Osteocyte (in vitro differentiated cells): ENCODE measurements around the gene RPSA. TPM values are rescaled to one million over a fixed set of nuclear protein-coding genes. Genes with fewer than 3 reads are reported as not detected.

Experiments
- DNase-seq: peaks from one replicate; pipeline ENCODE4 v3.0.0; 2021; ENCODE audit warnings: mixed read lengths; ENCODE audit not compliant: unreplicated experiment; ENCODE audit errors: extremely low spot score
- H3K27ac Mint-ChIP-seq: one replicate; pipeline ENCODE4 v1.8.0; 2021; ENCODE audit warnings: mild to moderate bottlenecking, mixed read lengths; ENCODE audit not compliant: unreplicated experiment
- H3K27me3 Mint-ChIP-seq: one replicate; pipeline ENCODE4 v1.8.0; 2021; ENCODE audit warnings: mixed read lengths; ENCODE audit not compliant: unreplicated experiment
- H3K36me3 Mint-ChIP-seq: one replicate; pipeline ENCODE4 v1.8.0; 2021; ENCODE audit warnings: mixed read lengths; ENCODE audit not compliant: unreplicated experiment
- H3K4me1 Mint-ChIP-seq: one replicate; pipeline ENCODE4 v1.8.0; 2021; ENCODE audit warnings: mixed read lengths; ENCODE audit not compliant: unreplicated experiment
- H3K4me3 Mint-ChIP-seq: one replicate; pipeline ENCODE4 v1.8.0; 2021; ENCODE audit warnings: mild to moderate bottlenecking, moderate library complexity, mixed read lengths; ENCODE audit not compliant: unreplicated experiment
- H3K9me3 Mint-ChIP-seq: one replicate; pipeline ENCODE4 v1.8.0; 2021; ENCODE audit warnings: mixed read lengths; ENCODE audit not compliant: unreplicated experiment
- CTCF ChIP-seq: fragments of 200-600 bp; sonication (generic); IDR thresholded peaks from 2 replicates; pipeline ENCODE4 v1.5.0; 2021; ENCODE audit warnings: antibody characterized with exemption, mild to moderate bottlenecking, moderate library complexity
- total RNA-seq: library from RNA; stranded (reverse); gene quantifications from 2 replicates; pipeline ENCODE4 v1.2.1, GENCODE V29; 2021

Gene RPSA
- total RNA-seq, 1 donor from 2014 or later: 991 TPM

- Mint-ChIP-seq H3K27ac (no peak overlapping the region), H3K36me3 (peaks cover 2% of the 10 kb centered on the region), H3K27me3 (no peaks in the 10 kb centered on the region), H3K4me1 (peaks cover 23% of the 10 kb centered on the region), H3K9me3 (no peaks in the 10 kb centered on the region), H3K4me3 (no peak overlapping the region)
- no peak for DNase-seq
- no peak for TF ChIP-seq CTCF
Observed at GRCh38 chr3:39385456-39386090, 20.9 kb upstream of the RPSA start.

DNA sequence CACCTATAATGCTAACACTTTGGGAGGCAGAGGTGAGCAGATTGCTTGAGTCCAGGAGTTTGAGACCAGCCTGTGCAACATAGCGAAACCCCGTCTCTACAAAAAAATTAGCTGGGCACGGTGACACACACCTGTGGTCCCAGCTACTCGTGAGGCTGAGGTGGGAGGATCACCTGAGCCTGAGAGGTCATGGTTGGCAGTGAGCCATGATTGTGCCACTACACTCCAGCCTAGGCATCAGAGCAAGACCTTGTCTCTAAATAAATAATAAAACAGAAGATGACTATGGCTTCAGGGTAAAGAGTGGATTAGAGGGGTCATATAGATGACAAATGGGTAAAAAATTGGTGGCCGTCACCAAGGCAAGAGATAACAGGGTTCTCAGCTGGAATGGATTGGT, 20.2 kb upstream of the RPSA start:
- H3K9me3 Mint-ChIP-seq: no peaks in the 10 kb centered on the region
- peaks cover 5% of the 10 kb centered on the region for H3K36me3 Mint-ChIP-seq
- no peaks in the 10 kb centered on the region for H3K27me3 Mint-ChIP-seq
- no peak for TF ChIP-seq CTCF
- H3K4me1 Mint-ChIP-seq: peaks cover 23% of the 10 kb centered on the region
- no peak overlapping the region for H3K27ac Mint-ChIP-seq
- no peak for DNase-seq
- H3K4me3 Mint-ChIP-seq: no peak overlapping the region

DNA sequence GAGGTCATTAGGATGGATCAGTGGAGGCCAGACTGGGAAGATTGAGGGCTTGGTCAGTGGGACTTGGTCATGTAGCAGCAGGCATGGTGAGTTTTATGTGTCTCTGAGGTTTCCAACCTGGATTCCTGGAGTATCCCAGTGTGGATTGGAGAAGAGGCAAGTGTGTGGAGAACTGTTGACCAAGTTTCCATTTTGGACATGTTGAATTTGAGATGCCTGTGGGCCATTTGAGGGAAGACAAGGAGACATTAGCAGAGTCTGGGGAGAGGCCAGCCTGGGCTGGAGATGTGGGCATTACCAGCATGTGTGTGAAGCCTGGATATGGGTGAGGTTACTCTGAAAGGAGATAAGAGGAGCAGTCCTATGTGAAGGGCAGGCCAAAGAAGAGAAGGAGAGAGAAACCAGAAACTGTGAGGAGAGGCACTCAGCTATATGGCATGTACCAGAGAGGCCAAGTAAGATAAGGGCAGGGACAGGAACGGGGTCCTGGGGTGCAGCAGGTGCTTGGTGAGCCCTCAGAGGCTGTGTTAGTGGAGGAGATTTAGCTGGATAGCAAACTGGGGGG, 19.0 kb upstream of the RPSA start:
- peak overlapping the region; percentile 39 for H3K27ac Mint-ChIP-seq

DNA sequence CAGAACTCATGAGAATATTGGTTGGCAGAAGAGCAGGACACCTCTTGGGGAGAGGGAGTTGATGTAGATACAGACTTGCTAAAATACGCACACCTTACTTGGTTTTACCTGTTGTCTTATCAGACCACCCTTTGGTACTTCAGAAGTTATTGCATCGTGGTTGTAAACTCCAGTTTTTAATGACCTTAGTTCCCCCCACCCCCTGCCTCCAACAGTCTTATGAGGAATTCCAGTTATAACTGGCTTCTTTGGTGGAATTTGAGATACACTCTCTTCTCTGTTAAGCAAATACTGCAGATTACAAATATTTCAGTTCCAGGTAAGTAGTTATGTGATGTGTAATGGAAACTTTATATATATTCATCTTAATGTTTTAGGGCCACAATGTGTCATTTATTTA, 18.4 kb upstream of the RPSA start:
- H3K4me1 Mint-ChIP-seq: peaks cover 15% of the 10 kb centered on the region
- no peak for DNase-seq

More for the DNA sequence above, 19.0 kb upstream of the RPSA start:
- no peaks in the 10 kb centered on the region for H3K27me3 Mint-ChIP-seq
- no peak overlapping the region for H3K4me3 Mint-ChIP-seq
- no peak for TF ChIP-seq CTCF
- DNase-seq: no peak
- H3K36me3 Mint-ChIP-seq: peaks cover 9% of the 10 kb centered on the region
- no peaks in the 10 kb centered on the region for H3K9me3 Mint-ChIP-seq
- H3K4me1 Mint-ChIP-seq: peaks cover 19% of the 10 kb centered on the region

More for the DNA sequence above, 18.4 kb upstream of the RPSA start:
- H3K4me3 Mint-ChIP-seq: no peak overlapping the region
- no peaks in the 10 kb centered on the region for H3K9me3 Mint-ChIP-seq
- peaks cover 9% of the 10 kb centered on the region for H3K36me3 Mint-ChIP-seq
- H3K27ac Mint-ChIP-seq: no peak overlapping the region
- TF ChIP-seq CTCF: no peak
- no peaks in the 10 kb centered on the region for H3K27me3 Mint-ChIP-seq
